Astrocyte (in vitro differentiated cells and primary cell): ENCODE results near the gene UBE2Q1. TPM values are rescaled to one million over a fixed set of nuclear protein-coding genes. Genes with fewer than 3 reads are reported as not detected.

ENCODE experiments used
- DNase-seq: peaks from one replicate; pipeline ENCODE4 v3.0.0-alpha.2; 2010; ENCODE audit warnings: low read depth
- FAIRE-seq: peaks from 2 replicates; lab custom pipeline; 2011; peaks lifted over from hg19 to GRCh38; lab: Jason Lieb, UNC
- H2AFZ ChIP-seq: 2 replicates; pipeline ENCODE4 v1.6.0; 2012; ENCODE audit warnings: low read depth, low read length, inconsistent platforms
- H3K27ac ChIP-seq: 2 replicates; pipeline ENCODE4 v1.5.1; 2011; ENCODE audit warnings: low read depth, low read length, inconsistent platforms
- H3K27me3 ChIP-seq: 2 replicates; pipeline ENCODE4 v1.6.0; 2011; ENCODE audit warnings: low read length, inconsistent platforms; ENCODE audit not compliant: insufficient read depth
- H3K36me3 ChIP-seq: 2 replicates; pipeline ENCODE4 v1.5.1; 2011; ENCODE audit warnings: low read length, inconsistent platforms; ENCODE audit not compliant: insufficient read depth
- H3K4me1 ChIP-seq: 2 replicates; pipeline ENCODE4 v1.5.1; 2011; ENCODE audit warnings: low read length, inconsistent platforms; ENCODE audit not compliant: insufficient read depth
- H3K4me2 ChIP-seq: 2 replicates; pipeline ENCODE4 v1.6.0; 2012; ENCODE audit warnings: low read length, inconsistent platforms
- H3K4me3 ChIP-seq: 2 replicates; pipeline ENCODE4 v1.5.1; 2011; ENCODE audit warnings: low read depth, mild to moderate bottlenecking, low read length, inconsistent platforms; ENCODE audit not compliant: insufficient read depth
- H3K79me2 ChIP-seq: 2 replicates; pipeline ENCODE4 v1.6.0; 2012; ENCODE audit warnings: mild to moderate bottlenecking, low read length, inconsistent platforms; ENCODE audit not compliant: insufficient read depth
- H3K9ac ChIP-seq: 2 replicates; pipeline ENCODE4 v1.6.0; 2012; ENCODE audit warnings: mild to moderate bottlenecking, low read length, inconsistent platforms
- H3K9me3 ChIP-seq: 2 replicates; pipeline ENCODE4 v1.5.1; 2012; ENCODE audit warnings: low read depth, mild to moderate bottlenecking, low read length, inconsistent platforms; ENCODE audit not compliant: insufficient read depth
- H4K20me1 ChIP-seq: 2 replicates; pipeline ENCODE4 v1.6.0; 2012; ENCODE audit warnings: low read length, inconsistent platforms; ENCODE audit not compliant: insufficient read depth
- H3K27ac Mint-ChIP-seq: one replicate; pipeline ENCODE4 v1.8.0; 2021; ENCODE audit warnings: mild to moderate bottlenecking, mixed read lengths; ENCODE audit not compliant: unreplicated experiment
- H3K27me3 Mint-ChIP-seq: one replicate; pipeline ENCODE4 v1.8.0; 2021; ENCODE audit warnings: low read depth, mixed read lengths; ENCODE audit not compliant: unreplicated experiment
- H3K36me3 Mint-ChIP-seq: one replicate; pipeline ENCODE4 v1.8.0; 2021; ENCODE audit warnings: low read depth, mixed read lengths; ENCODE audit not compliant: unreplicated experiment
- H3K4me1 Mint-ChIP-seq: one replicate; pipeline ENCODE4 v1.8.0; 2021; ENCODE audit warnings: low read depth, mixed read lengths; ENCODE audit not compliant: unreplicated experiment
- H3K4me3 Mint-ChIP-seq: one replicate; pipeline ENCODE4 v1.8.0; 2021; ENCODE audit warnings: mild to moderate bottlenecking, moderate library complexity, mixed read lengths; ENCODE audit not compliant: unreplicated experiment
- H3K9me3 Mint-ChIP-seq: one replicate; pipeline ENCODE4 v1.8.0; 2021; ENCODE audit warnings: mild to moderate bottlenecking, mixed read lengths; ENCODE audit not compliant: unreplicated experiment
- EZH2 ChIP-seq: IDR thresholded peaks from 2 replicates; pipeline ENCODE4 v1.6.1; 2012; ENCODE audit warnings: mild to moderate bottlenecking, low read length, inconsistent platforms; ENCODE audit not compliant: insufficient read depth
- total RNA-seq: library from RNA; stranded (reverse); gene quantifications from 2 replicates; pipeline ENCODE4 v1.2.1, GENCODE V29; 2021
- TF ChIP-seq, protein P1 (sequence below): IDR thresholded peaks from 2 replicates; pipeline ENCODE4 v1.5.1; 2011; ENCODE audit warnings: low read depth, mild to moderate bottlenecking, inconsistent platforms, low read length, moderate library complexity; ENCODE audit not compliant: insufficient read depth

Gene UBE2Q1
- total RNA-seq, 1 donor from 2014 or later, result 85.4 TPM

DNA sequence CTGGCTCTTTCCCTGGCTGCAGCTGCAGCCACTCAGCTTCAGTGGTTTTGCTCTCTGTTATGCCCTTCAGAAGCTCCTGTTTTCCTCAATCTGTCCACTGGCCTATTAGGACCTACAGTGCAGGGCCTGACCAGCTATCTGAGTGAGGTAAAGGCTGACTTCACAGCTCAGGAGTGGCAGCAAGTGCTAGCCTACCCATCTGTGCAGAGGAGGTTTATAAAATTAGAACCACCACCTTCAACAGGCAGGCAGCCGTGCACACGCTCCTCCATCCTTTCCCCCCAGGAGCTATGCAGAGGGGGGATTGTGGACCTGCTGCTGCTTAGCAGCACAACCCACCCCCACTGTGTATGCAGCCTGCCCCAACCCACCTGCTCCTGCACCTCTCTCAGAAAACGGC lies 41.2 kb upstream of the UBE2Q1 start:
- peak overlapping the region; percentile 16 for H3K4me3 Mint-ChIP-seq
- H3K9ac ChIP-seq, result no peak overlapping the region
- DNase-seq, result peak; percentile 53
- H3K4me1 ChIP-seq, result peaks cover 16% of the 10 kb centered on the region
- peaks cover 78% of the 10 kb centered on the region for H3K79me2 ChIP-seq
- no peak overlapping the region for H3K4me3 ChIP-seq
- no peaks in the 10 kb centered on the region for H3K27me3 ChIP-seq
- peaks cover 92% of the 10 kb centered on the region for H4K20me1 ChIP-seq
- FAIRE-seq, result no peak
- no peaks in the 10 kb centered on the region for H3K27me3 Mint-ChIP-seq
- peaks cover 54% of the 10 kb centered on the region for H3K4me1 Mint-ChIP-seq
- TF ChIP-seq, protein P1, sequence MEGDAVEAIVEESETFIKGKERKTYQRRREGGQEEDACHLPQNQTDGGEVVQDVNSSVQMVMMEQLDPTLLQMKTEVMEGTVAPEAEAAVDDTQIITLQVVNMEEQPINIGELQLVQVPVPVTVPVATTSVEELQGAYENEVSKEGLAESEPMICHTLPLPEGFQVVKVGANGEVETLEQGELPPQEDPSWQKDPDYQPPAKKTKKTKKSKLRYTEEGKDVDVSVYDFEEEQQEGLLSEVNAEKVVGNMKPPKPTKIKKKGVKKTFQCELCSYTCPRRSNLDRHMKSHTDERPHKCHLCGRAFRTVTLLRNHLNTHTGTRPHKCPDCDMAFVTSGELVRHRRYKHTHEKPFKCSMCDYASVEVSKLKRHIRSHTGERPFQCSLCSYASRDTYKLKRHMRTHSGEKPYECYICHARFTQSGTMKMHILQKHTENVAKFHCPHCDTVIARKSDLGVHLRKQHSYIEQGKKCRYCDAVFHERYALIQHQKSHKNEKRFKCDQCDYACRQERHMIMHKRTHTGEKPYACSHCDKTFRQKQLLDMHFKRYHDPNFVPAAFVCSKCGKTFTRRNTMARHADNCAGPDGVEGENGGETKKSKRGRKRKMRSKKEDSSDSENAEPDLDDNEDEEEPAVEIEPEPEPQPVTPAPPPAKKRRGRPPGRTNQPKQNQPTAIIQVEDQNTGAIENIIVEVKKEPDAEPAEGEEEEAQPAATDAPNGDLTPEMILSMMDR, result no peak
- TF ChIP-seq EZH2, result no peak
- peak overlapping the region; percentile 89 for H3K27ac Mint-ChIP-seq
- no peak overlapping the region for H2AFZ ChIP-seq
- peaks cover 3% of the 10 kb centered on the region for H3K9me3 Mint-ChIP-seq
- H3K36me3 Mint-ChIP-seq, result peaks cover 48% of the 10 kb centered on the region
- H3K9me3 ChIP-seq, result no peaks in the 10 kb centered on the region
- peak overlapping the region; percentile 30 for H3K4me2 ChIP-seq
- H3K27ac ChIP-seq, result peak overlapping the region; percentile 45
- peaks cover 45% of the 10 kb centered on the region for H3K36me3 ChIP-seq

DNA sequence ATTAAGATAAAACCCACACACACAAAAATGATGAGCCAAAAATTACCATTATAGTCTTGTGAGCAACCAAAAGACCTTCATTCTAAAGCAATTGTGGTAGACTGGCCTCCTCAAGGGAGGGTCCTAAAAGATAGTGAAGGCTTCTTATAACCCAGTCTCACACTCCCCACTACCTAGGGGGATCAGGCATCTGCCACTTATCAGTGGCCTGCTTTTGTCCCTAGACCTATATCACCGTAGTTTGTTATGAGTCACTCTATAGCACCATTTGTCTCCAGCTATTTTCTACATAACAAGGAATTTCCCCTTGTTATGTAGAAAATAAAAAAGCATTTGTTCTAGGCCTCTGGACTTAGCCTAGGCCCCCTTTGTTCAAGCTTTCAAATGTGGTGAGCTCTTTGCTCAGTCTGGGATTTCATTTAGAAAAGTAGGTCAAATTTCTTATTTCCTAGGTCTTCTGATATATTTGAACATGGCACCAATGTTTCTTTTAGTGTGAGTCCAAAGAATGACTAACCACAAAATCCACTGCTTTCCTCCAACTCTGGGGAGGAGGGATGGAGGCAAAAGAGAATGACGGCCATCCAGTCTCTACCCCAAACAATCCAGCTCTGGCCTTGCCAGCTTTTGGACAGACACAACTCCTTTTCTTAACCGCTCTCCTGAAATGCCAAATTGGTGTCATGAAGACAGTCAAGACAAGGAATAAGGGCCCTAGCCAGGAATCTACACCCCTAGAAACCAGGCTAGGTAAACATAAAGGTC lies 40.6 kb upstream of the UBE2Q1 start:
- peaks cover 51% of the 10 kb centered on the region for H3K36me3 Mint-ChIP-seq
- peak overlapping the region; percentile 28 for H3K9ac ChIP-seq
- H3K9me3 ChIP-seq, result no peaks in the 10 kb centered on the region
- H3K36me3 ChIP-seq, result peaks cover 50% of the 10 kb centered on the region
- DNase-seq (peak; percentile 46), FAIRE-seq (no peak)
- H2AFZ ChIP-seq, result no peak overlapping the region
- peaks cover 91% of the 10 kb centered on the region for H4K20me1 ChIP-seq
- H3K27ac ChIP-seq, result peak overlapping the region; percentile 45
- peaks cover 3% of the 10 kb centered on the region for H3K9me3 Mint-ChIP-seq
- H3K4me1 ChIP-seq, result peaks cover 16% of the 10 kb centered on the region
- H3K27me3 Mint-ChIP-seq, result no peaks in the 10 kb centered on the region
- H3K79me2 ChIP-seq, result peaks cover 72% of the 10 kb centered on the region
- no peak overlapping the region for H3K4me3 ChIP-seq
- peak overlapping the region; percentile 30 for H3K4me2 ChIP-seq
- H3K27me3 ChIP-seq, result no peaks in the 10 kb centered on the region
- TF ChIP-seq, protein P1, result no peak
- H3K27ac Mint-ChIP-seq, result peak overlapping the region; percentile 89
- H3K4me1 Mint-ChIP-seq, result peaks cover 51% of the 10 kb centered on the region
- H3K4me3 Mint-ChIP-seq, result peak overlapping the region; percentile 34

DNA sequence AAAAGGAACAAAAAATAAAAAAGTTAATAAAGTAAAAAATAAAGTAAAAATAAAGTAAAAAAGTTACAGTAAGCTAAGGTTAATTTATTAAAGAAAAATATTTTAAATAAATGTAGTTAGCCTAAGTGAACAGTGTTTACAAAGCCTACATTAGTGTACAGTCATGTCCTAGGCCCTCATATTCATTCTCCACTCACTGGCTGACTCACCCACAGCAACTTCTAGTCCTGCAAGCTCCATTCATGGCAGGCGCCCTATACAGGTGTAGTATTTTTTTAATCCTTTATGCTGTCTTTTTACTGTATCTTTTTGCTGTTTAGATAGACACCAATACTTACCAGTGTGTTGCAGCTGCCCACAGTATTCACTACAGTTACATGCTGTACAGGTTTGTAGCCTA lies 37.2 kb upstream of the UBE2Q1 start:
- Histone ChIP-seq H3K4me1 (peaks cover 16% of the 10 kb centered on the region), H3K27ac (no peak overlapping the region), H4K20me1 (peaks cover 78% of the 10 kb centered on the region), H3K79me2 (peaks cover 40% of the 10 kb centered on the region), H3K36me3 (peaks cover 54% of the 10 kb centered on the region), H2AFZ (no peak overlapping the region), H3K9ac (no peak overlapping the region), H3K4me3 (no peak overlapping the region), H3K9me3 (no peaks in the 10 kb centered on the region), H3K4me2 (no peak overlapping the region), H3K27me3 (no peaks in the 10 kb centered on the region)
- DNase-seq (peak; percentile 41), FAIRE-seq (no peak)
- Mint-ChIP-seq H3K9me3 (no peaks in the 10 kb centered on the region), H3K27ac (no peak overlapping the region), H3K4me3 (no peak overlapping the region), H3K36me3 (peaks cover 47% of the 10 kb centered on the region), H3K27me3 (no peaks in the 10 kb centered on the region), H3K4me1 (peaks cover 40% of the 10 kb centered on the region)
- TF ChIP-seq EZH2, result no peak
- TF ChIP-seq, protein P1, result no peak
